ENCODE results near the gene ASIC1. TPM values are rescaled to one million over a fixed set of nuclear protein-coding genes. Genes with fewer than 3 reads are reported as not detected.

ASIC1 gene
- polyA plus RNA-seq, 3 donors, result 4.6 to 5.6 (median 5.5) TPM

DNA sequence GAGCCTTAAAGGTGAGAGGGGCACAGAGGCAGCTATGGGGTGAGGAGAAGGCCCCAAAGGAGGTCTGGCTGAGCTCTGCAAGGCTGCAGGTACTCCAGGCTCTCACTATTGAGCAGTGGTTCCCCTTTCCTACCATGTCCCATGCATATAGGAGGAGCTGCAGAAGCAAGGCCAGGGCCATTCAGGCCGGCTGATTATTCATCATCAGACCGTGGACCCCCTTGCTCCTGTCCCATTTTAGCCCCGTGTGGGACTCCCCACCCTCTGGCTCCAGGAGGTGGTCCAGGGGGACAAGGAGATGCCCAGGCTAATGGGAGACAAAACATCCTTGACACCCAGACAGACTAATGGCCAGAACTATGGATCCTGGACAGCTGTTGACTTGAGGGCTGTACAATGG, 49.5 kb downstream of the ASIC1 start:
- DNase-seq, result no peak

DNA sequence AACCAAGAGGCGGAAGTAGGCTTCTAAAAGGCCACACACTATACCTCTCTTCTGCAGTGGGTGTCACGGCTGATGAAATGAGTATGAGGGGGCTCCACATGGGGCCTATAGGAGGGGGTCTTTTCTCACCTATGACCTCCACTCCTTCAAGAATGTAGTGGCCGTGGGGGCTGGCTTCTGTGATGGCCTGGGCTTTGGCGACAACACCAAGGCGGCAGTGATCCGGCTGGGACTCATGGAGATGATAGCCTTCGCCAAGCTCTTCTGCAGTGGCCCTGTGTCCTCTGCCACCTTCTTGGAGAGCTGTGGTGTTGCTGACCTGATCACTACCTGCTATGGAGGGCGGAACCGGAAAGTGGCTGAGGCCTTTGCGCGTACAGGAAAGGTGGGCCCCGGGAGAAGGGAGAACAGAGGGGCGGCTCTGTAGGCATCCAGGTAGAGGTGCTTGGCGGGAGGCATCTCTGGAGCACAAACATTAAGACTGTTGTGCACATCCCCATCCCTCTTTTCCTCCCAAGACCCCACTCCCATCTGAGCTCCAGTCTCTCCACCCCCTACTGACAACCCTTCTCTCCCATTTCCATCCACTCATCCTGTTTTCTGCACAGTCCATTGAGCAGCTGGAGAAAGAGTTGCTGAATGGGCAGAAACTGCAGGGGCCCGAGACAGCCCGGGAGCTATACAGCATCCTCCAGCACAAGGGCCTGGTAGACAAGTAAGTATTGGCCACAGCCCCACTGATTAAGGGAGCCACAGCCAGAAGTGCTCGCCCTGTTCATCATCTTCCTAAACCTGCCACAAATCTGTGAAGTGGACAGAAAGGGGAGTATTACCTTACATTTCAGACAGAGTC, 50.2 kb downstream of the ASIC1 start:
- DNase-seq, result no peak

DNA sequence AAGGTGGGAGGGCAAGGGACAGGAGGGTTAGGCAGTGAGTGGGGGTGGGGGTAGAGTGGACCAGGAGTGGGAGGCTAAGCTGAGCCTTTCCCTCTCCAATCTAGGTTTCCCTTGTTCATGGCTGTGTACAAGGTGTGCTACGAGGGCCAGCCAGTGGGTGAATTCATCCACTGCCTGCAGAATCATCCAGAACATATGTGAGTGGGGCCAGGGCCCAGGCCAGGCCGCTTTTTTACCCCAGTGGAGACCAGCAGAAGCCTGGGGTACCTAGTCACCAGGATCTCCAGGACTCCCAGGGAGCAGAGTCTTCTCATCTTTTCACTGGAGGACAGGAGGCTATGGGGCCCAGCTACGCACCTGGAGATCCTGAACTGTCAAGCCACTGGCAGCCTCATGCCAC, 51.9 kb downstream of the ASIC1 start:
- no peak for DNase-seq

DNA sequence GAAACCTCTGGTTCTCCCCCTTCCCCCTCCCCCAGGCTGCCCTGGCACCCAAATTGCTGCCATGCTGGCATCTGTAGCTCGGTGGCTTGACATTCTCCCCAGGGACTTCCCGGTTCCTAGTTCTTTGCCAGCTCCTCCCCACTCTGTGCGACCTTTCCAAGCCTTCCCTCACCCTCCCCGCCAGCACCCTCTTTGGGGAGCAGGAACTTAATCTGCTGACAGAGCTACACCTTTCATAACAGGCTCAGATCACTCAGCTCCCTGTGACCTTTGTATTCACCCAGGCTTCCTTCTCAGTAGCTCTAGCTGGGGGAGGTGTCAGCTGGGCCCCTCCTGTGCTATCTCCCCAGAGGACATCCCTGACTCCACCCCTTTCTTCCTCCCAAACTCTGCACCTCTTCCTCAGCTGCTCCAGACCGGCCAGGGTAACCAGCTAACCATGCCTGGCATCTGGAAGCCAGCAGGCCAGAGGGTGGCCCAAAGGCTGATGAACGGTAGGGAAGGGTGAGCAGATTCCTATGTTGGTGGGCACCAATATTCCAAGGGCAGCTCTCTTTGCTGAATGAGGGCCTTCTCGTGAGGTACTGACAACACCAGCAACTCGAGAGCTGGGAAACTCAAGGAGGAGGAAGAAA, 52.8 kb downstream of the ASIC1 start:
- no peak for DNase-seq

DNA sequence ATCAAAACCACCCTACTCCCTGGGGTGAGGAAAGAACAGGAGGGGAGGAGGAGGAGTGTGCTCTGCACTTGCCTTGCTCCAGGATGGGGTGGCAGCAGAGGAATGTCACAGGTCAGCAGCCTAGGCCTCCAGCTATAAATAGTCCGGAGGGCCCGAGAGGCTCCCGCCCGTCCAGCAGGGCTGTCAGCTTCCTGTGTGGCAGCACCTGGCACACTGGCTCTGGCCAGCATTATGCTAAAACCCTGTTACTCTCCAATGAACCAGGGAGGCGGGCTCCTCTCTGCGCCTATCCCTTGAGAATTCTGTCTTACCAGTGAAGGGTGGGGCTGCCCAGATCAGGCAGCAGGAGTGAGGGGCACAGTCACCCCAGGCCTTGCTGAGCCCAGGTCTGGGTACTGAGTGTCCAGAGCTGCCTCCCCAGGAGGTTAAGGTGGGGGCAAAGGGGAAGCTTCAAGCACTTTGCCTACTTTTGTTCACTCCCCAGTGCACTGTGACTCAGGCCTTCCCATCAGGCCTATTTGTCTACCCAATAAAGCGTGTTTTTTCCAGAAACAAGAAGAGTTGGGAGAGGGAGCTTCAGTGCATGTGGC, 53.5 kb downstream of the ASIC1 start:
- DNase-seq, result peak; percentile 87

DNA sequence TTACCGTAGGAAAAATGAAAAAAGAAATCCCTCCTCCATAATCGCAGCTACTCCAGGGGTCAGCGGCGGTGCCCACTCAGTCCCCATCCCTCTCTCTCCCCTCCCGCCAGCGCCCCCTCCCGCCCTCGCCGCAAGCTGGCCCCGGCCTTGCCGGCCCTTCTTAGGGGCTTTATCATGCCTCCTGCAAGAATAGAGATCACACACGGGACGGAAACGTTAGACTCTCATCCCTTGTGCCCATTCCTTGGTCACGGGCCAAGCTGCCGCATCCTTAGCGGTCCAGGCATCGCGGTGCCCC, 53.9 kb downstream of the ASIC1 start:
- no peak for DNase-seq

DNA sequence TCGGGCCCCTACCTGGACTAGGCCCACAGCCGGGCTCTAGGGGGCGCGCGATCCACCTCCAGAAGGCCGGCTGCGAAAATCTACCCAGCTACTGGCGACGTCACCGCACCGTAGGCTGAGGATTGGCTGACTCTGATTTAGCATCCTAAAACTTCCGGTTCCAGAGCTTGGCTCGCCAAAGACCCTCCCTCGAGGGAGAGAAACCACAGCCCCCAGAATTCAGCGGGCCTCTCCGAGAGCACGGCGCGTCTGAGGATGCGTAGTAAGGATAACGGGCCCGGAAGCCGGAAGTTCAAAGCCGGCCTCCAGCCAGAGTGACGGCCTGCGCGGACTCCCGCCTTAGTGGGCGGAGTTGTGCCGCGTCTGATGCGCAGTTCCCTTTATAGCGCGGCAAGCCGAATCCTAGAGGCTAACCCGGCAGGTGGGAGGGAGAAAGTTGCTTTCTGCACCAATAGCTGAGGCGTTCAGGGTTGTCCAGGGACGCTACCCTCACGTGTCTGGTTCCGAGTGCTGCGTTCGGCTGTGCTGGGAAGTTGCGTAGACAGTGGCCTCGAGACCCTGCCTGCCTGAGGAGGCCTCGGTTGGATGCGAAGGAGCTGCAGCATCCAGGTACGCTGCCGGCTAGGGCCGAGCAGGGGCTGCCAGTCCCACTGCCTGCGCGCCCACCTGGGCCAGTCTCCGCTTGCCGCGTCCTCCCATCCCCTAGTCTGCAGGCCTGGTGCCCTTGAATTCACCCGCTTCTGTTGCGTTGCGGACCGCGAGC, 54.5 kb downstream of the ASIC1 start, which contains the start of gene COX14:
Gene COX14 (plus strand): TSS at position 544 of the 763 bp plus-strand sequence. CDS start 7,808 bp downstream, outside the sequence.
- DNase-seq, result peak; percentile 99

DNA sequence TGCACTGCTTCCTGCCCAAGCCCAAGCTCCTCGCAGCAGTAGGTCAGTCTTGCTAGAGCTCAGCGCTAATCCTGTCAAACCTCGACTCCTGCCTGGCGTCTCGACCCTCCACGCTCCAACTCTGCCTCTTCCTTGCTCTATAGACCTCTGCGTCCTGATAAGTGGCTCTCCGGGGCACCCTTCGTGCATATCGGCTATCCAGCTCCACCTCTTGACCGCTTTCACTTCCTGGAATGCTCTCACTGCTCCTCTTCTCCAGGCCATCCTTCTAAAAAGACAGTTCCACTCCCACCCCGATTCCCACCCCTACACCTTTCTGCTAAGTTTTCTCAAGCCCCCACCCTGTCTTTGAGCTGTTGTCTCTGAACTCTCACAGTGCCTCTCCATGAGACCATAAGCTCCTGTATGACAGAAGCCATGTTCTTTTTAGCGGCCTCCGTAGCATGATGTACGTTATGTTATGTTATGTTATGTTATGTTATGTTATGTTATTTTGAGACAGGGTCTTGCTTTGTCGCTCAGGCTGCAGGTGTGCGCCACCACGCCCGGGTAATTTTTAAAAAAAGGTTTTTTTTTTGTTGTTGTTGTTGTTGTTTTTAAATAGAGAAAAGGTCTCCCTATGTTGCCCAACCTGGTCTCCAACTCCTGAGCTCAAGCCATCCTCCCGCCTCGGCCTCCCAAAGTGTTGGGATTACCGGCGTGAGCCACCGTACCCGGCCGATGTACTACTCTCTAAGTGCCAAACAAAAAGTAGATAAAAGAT, 55.2 kb downstream of the ASIC1 start:
- peak; percentile 26 for DNase-seq

DNA sequence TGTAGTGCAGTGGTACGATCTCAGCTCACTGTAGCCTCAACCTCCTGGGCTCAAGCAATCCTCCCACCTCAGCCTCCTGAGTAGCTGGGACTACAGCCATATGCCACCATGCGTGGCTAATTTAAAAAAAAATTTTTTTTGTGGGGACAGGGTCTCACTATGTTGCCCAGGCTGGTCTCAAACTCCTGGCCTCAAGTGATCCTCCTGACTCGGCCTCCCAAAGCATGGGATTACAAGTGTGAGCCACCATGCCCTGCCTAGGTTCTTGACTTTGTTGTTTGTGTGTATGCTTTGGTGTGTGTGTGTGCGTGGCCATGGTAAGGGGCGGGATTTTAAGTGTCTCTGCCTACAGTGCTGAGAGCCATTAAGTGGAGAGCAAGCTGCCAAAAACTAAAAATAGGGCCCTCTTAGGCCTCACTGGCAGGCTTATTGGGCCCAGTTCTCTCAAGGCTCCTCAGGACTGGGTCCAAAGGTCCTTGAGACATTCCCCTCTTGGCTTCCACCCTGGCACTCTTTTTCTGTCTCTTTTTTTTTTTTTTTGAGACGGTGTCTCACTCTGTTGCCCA, 59.7 kb downstream of the ASIC1 start:
- DNase-seq, result no peak

DNA sequence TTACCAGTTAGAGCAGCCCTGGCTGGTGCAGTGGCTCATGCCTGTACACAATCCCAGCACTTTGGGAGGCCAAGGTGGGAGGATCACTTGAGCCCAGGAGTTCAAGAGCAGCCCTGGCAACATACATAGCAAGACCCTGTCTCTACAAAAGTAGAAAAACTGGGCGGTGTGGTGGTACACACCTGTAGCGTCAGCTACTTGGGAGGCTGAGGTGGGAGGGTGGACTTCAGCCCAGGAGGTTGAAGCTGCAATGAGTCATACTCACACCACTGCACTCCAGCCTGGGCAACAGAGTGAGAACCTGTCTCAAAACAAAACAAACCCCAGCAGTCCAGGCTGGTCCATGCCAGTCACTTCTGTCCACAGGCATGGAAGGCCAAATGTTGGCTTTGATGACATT, 62.0 kb downstream of the ASIC1 start:
- no peak for DNase-seq

DNA sequence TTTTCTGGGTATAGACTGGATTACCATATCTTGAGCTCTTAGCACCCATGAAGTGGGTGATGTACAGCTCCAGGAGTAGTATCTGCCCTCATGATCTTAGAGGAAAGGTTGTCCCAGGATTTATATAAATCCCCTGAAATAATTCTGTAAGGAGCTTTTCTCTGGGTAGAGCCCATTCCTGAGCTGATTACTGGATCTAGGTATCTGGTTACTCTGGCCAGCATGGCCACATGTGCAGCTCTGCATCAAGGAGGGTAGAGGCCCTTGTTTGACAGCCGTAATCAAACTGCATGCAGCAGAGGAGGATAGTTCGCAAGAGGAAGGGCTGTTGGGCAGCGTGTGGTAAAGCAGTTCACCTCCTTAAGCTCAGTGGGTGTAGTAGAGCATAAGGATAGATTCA, 63.1 kb downstream of the ASIC1 start:
- no peak for DNase-seq

DNA sequence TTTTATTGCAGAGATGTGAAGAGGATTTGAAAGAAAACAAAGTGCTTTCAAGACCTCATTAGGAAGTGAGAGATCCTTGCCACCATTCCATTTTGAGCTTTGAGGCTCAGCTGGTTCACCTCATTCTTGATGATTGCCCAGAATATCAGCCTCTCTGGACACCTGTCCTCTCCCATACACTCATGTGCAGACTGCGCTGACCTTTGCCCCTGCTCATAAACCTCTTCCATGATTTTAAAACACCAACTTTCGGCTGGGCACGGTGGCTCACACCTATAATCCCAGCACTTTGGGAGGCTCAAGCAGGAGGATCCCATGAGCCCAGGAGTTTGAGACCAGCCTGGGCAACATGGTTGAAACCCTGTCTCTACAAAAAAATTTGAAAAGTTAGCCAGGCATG, 63.6 kb downstream of the ASIC1 start:
- no peak for DNase-seq

DNA sequence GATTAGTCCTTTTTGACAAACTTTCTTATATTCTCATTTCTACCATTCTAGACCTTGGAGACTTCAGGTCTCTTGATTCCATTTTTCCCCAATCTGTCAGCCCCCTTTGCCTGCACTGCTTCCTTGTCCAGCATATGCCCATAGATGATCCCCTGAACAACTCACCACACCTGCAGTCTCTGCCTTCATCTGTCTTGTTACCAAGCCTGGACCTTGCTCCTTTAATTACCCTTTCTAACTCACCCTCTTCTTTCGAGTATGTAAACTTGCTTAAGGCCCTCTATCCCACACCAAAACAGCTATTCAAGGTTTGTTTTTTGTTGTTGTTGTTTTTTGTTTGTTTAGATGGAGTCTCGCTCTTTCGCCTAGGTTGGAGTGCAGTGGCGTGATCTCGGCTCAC, 64.2 kb downstream of the ASIC1 start:
- DNase-seq, result no peak

DNA sequence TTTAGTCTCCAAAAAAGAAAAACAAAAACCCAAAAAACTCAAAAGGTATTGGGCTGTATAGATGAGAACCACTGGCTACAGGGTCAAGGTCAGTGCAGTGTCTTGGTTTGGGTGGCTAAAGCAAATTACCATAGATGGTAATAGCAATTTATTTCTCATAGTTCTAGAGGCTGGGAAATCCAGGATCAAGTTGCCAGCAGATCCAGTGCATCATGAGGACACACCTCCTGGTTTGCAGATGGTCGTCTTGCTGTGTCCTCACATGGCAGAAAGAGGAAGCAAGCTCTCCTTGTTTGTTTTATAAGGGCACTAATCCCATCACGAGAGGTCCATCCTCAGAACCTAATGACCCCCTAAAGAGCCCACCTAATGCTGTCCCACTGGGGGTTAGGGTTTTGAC, 65.8 kb downstream of the ASIC1 start:
- DNase-seq, result no peak

DNA sequence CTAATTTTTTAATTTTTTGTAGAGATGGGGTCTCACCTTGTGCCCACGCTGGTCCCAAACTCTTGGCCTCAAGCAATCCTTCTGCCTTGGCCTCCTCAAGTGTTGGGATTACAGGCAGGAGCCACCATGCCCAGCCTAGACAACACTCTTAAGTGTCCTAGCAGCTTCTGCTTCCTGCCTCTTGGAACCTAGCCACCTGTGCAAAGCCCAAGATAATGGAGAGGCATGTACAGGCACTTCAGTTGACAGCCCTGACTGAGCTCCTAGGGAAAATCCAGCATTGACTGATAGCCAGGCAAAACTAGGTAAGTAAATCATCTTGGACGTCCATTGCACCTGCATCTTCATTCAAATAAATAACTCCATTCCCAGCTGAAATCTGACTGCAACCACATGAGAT, 70.2 kb downstream of the ASIC1 start:
- no peak for DNase-seq

DNA sequence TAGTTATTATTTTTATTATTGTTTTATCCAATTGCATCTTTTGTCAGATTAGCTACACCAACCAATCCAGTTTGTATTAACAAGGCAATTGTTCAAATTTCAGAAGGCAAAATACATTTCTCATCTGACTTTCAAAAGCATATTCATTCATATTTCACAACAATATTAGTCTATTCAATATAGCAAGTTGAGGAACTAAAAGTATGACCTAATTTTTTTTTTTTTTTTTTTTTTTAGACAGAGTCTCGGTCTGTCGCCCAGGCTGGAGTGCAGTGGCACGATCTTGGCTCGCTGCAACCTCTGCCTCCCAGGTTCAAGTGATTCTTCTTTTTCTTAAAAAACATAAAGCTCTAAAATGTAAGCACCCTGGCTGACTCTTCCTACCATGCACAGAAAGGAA, 71.9 kb downstream of the ASIC1 start:
- DNase-seq, result no peak

DNA sequence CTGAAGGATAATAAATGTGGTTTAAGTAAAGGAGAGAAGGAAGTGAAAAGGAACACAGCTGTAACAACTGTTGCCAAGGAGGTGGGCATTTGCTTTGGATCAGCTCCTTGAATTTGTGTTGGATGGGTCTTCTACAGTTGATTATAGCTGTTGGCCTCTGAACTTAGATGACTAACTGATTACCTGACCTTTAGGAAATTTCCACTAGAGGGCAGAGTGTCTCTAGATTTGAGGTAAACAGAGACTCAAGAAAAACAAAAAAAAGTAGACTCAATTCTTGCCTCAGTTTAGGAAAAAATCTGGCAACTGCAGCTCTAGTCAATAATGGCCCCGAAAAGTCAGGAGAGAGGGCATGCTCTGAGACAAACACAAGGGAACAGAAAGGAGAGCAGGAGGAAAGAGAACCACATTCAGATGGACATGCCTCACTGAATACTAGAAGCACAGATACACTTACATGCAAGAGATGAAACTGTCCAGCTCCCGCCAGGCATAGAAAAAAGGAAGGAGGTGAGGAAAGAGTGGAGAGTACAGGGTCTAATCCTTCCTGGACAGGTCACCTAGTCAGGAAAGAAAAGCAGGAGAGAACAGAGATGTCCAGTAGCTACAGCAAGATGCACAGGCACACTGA, 75.2 kb downstream of the ASIC1 start:
- DNase-seq, result no peak

Data from renal pelvis (tissue), 4 donors.